Activated CD8-positive, alpha-beta memory T cell treated with anti-CD3 and anti-CD28 coated beads, Interleukin-2, amount 50 U/mL, for 48 hours (primary cell): Measurements from ENCODE around the gene GIPC2.
"Not testable (repeated sequence)": the region's sequence is repeated elsewhere in the genome, so short reads cannot be mapped to it uniquely, and the experiment has no call there.

ENCODE experiments used
- DNase-seq: peaks from one replicate; pipeline ENCODE4 v3.0.0-alpha.2; 2020

GIPC2 gene

DNA sequence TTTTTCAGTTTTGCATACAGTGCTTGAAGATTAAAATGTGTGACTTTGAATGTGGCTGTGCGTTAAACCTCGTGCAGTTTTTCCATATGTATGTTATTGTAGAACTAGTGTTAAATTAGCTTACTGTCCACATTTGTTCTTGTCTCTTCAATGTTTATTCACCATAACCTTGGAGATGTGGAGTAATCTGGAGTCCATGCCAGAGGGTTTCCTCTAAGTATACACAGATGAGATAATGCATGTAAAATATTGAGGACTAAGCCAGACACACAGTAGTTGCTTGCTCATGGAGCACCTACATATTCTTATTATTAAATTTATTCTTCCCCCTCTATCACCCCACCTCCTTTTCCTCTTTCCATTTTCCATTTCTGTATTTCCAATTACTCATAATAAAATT, 7.7 kb upstream of the GIPC2 start:
- no peak for DNase-seq

DNA sequence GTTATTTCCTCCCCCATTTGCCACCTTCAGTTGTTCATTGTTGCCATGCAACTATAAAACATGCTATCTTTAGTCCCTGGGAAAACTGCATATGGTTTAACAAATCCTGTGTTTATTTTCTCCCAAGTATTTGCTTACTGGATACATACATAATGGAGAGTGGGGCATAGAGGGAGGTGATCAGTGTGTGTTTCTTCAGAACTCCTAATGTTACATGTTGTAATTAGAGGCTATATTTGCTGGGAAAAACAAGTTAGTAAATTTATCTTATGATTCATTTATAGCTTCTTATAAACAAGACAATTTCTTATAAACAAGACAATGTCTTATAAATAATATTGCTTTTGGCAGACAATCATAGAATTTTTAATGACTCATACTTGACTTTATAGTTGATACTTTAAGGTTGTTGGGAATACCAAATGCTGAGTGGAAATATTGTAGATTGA, 7.3 kb upstream of the GIPC2 start:
- DNase-seq = no peak

DNA sequence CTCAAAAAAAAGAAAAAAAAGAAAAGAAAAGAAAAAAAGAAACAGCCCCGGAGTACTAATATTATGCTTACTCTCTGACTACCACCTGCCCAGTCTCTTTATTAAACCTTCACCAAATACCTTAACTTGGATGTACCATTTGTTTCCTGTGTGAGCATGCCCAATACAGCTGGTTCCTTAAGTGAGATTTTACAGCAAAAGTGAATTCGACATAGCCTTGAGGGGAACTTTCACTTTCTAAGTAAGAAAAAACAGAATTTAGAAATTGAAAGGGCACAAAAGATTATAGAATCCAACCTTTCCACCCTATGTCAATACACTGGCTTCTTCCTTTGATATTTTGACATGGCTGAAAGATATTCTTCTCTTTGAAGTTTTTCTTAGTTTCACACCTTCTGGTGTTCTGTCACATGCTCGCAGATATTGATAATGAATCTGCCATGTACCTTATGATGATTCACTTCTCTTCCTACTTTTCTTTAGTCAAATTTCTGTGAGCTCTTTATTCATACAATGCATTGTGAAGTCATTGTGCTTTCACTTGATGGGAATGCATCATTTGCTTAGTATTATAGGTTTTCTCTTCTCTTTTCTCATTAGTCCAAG, 5.2 kb upstream of the GIPC2 start:
- no peak for DNase-seq

DNA sequence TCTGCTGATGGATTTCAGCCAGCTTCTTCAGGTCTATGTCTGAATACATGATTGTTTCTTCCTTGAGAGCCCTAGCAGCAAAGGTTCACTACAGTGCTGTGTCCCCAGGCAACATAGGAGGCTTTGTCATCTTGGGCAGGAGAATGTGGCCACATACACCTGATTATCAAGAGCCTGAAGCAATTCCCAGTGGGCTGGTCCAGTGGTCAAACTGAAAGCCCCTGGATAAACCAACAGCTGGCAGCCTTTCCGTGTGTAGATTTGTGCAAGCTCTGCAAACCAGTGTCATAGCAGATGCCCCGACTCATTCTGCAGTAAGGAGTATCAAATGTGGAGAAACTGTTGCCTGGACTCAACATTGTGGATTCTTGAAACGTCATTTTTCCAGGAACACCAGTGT, 2.3 kb upstream of the GIPC2 start:
- no peak for DNase-seq

DNA sequence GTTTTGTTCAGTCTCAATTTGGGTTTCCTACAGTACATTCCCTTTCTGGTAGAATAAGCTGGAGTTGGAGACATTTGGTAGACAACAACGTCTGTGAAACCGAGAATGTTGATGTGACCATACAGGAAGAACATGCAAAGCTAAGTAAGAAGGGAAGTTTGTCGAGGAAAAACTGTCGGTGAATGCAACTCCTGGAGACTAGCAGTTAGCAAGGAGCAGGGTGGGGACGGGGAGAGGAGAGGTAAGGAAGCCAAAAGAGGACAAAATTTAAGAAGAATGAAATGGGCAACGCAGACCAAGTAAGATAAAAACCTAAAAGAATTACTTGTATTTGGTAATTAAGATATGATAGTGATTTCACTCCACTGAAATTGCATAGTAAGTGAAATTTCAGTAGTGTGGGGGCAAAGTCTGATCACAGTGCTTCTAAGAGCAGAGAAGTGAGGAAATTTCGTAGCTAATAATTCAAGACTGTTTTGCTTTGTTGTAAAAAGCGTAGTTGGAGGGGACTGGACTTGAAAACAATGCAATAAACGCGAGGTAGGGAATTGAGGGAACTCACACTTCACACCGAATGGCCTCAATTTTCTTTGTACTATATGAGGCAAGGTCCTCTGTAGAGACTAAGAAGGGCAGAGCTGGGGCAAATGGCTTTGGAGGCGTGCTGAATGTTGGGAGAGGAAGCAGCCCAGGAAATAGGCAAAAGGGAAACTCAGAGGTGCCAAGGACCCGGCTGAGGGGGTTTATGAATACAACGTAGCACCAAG, 787 bp upstream of the GIPC2 start:
- no peak for DNase-seq

DNA sequence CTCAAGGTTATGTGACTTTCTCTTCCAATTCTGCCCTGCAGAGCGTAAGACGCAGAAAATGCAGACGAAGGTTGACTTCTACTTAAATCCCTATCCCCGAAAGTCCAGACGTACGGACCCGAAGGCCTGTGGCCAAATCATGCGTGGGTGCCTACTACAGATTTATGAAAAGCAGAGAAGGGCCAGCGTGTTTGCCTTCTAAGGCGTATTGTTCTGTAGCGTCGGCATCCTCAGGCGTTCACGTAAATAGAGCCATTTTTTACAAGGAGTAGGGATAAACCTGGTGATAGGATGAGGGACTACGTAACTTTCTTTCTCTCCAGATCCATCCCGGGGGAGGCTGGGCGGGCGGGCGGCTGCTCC, 222 bp upstream of the GIPC2 start:
- no peak for DNase-seq

DNA sequence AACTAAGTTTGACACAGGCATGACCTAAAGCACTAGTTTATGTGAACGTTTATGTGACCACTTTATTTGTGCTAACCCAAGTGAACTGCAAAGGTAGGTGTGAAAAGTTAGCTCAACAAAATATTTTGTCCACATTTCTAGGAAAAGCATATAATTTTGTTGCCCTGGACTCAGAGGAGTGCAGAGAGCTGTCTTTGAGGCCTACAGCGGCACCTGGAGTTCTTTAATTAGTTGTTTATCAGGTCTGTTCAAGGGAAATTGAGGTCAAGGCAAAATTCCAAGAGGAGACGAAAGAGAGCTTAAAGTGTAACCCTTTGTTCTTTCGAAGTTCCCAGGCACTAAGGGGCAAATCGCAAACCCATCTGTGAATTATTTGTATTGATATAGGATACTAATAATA, 1.3 kb downstream of the GIPC2 start:
- DNase-seq = no peak

DNA sequence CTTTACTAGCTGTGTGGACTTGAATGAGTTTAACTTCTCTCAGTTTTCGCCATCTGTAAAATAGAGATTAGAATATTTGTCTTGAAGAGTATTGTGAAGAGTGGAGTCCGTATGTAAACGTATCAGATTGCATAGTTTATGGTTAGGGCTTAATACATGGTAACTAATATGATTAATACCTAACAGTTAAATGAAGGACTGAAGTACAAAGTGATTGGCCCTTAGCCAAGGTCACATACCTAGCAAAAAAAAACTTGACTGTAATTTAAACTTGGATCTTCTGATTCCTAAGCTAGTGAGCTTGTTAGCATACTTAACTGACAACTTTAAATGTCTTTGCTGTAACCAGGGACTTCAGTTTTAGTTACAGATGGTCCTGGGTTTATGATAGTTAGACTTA, 1.9 kb downstream of the GIPC2 start:
- DNase-seq = no peak

DNA sequence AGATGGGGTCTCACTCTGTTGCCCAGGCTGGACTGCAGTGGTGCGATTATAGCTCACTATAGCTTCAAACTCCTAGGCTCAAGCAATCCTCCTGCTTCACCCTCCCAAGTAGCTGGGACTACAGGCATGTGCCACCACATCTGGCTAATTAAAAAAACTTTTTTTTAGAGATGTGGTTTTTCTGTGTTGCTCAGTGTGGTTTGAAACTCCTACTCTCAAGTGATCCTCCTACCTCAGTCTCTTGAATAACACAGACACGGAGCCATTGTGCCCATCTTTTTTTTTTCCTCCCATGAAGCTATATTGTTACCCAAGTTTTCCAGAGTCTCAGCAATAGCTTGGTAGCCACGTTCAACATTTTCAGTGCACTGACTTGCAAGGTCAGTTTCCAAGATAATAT, 2.7 kb downstream of the GIPC2 start:
- no peak for DNase-seq

DNA sequence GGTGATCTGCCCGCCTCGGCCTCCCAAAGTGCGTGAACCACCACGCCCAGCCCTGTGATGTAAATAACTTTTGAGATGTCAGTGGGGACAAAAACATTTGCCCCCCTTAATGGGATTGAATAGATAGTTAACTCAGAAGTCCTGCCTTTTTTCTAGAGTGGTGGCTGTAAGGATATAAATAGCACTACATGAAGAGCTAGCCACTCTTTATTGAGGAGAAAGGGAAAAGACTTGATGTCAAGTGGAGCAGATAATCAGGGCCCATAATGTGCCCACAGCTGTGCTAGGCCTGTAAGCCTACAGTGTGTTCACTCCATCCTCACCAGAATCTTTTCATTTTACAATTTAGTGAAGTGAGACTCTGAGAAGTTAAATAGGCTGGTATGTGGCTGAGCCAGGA, 3.6 kb downstream of the GIPC2 start:
- DNase-seq = no peak

DNA sequence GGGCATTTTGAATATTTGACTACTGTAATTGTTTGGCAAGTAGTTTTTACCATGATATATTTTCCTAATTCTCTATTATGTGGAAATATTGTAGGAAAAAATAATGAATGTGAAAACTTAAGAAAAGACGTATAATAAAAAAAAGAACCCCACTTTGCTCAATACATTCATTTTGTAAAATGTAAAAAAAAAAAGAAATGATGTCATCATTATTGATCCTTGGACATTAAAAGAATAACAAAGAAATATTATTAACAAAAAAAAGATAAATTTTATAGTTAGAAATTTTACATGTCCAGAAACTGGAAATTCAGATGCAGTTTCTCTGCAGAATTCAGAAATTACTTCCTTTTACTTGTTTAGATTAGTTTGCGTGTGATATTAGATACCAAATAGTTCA, 5.2 kb downstream of the GIPC2 start:
- no peak for DNase-seq

DNA sequence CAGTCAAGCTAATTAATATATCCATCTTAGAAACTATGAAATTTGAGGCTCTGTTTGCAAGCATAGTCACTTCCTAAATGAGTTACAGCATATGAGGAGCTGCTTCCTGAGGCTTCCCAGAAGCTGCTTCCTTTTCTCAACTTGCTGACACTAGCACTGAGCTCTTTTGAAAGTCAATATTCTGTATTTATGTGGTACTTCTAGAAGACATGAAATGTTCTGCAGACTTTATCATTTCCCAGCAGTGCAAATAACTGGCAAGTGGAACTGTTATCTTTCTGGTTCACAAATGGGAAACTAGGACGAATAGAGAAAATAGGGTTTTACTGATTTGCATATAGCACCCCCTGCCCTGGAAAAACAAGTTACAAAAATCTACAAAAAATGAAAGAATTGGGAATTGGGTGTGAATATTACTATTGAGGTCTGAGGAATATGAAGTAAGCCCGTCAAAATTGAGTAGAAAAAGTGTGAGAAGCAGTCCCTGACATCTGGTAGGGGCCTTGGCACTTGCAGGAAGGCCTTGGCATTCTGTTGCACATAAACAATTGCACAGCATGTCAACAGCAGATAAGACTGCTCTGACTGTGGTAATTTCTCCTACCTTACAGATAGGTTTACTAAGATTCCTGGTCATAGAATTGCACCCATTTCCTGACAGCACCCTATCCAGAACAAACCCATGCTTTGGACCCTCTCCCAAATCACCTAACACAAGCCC, 7.1 kb downstream of the GIPC2 start:
- no peak for DNase-seq

DNA sequence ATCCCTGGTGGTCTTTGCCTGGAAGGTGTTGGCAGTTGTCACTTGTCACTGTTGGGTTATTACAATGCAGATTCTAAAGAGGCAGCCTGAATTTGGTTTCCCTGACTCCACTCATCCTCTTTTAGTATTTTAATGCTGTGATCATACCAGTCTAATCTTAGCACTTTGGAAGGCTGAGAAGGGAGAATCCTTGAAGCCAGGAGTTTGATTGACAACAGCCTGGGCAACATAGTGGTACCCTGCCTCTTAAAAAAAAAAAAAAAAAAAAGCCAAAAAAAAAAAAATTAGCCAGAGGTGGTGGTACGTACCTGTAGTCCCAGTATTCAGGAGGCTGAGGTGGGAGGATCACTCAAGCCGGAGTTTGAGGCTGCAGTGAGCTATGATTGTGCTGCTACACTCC, 7.7 kb downstream of the GIPC2 start:
- DNase-seq = no peak

DNA sequence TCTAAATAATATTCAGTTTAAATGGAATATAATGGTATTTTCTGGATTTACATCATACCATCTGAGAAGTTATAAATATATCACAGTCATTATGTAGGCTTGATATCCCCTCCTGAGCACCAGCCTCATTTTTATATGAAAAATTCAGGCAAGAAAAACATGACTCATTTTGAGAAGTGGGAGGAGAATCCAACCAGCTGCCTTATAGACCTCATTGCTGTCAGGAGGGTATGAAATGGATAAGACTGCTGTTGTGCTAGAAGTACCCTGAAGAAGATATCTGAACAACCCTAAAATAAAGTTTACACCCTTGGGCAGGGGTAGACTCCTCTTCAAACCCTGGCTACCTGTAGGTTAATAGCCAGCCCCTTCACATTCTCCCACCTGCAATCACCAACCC, 8.8 kb downstream of the GIPC2 start:
- DNase-seq = no peak

DNA sequence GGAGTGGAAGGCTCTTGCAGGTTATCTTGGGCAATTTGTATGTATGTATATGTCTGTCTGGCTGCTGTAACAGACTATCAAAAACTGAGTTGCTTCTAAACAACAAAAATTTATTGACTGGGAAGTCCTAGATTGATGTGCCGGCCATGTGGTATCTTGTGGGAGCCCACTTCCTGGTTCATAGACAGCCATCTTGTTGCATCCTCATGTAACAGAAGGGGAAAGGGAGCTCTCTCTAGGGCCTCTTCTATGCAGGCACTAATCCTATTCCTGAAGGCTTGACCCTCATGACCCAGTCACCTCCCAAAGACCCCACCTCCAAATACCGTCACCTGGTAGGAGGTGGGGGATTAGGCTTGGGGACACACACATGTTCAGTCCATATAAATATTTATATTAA, 9.2 kb downstream of the GIPC2 start:
- DNase-seq = no peak

DNA sequence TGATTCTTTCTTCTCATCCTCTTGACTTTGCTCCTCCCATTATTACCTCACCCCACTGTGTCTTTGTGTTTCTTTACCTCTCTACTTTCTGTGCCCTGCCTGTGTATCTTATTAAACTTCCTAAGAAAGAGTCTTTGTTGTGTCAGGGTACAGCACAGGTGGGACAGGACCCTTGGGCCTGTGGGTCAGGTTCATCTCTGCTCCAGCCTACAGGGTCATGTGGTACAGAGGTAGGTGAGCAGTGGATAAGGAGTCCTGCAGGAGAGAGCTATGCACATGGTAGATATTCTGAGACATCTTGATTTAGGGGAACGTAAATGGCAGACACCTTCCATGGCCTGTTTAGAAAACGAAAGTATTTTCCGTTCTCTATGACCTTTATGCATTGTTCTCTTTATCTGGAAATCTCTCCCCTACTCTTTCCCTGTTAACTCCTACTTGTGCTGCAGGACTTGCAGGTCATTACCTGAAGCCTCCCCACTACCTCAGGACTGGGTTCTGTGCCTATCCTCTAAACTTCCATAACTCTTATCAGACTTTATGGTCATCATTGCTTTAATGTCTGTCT, 9.9 kb downstream of the GIPC2 start:
- DNase-seq = no peak

DNA sequence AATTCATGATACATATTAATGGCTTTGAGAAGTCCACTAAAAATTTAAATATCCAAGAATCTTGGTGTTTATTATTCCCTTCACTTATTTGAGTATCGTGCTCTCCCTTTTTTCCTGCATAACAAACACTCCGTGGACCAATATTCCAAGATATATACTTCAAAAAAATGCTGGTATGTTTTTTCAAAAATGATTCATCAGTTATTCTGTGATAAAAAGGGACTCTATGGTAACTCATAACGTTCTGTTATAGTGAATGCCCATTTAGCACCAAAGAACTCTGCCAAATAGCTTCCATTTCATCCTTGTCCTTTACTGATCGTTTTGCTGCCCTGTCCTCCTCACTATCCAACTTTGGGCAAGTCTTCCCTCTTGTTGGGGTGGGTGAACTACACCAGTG, 12.9 kb downstream of the GIPC2 start:
- DNase-seq = no peak

DNA sequence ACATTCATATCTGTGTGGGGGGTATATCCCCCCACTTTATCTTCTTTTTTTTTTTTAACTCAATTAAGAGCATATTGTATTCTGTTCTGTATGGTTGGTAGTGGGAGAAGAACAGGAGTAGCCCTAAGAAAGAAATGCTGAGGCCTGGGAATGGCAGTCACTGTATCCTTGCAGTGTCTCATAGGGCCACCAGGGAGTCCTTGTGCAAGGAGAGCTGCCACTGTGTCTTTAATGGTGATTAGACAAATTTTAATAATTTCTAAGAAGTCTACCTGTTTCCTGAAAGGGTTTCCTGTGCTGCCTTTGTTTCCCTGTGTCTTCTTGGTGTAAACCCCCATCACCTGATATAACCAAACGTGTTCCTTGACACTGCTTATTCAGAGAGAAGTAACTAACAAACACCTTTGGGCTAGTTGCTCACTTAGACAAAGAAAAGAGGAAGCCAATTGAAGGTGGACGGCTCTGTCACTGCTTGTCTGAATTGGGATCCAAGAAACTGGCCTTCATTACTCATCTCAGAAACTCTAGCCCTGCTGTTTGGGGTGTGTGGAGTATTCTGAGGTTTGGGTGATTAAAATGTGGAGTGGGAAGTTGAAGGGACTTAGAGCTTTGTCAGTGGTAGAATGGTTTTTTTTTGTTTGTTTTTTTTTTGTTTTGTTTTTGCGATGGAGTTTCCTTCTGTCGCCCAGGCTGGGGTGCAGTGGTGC, 15.2 kb downstream of the GIPC2 start:
- no peak for DNase-seq

DNA sequence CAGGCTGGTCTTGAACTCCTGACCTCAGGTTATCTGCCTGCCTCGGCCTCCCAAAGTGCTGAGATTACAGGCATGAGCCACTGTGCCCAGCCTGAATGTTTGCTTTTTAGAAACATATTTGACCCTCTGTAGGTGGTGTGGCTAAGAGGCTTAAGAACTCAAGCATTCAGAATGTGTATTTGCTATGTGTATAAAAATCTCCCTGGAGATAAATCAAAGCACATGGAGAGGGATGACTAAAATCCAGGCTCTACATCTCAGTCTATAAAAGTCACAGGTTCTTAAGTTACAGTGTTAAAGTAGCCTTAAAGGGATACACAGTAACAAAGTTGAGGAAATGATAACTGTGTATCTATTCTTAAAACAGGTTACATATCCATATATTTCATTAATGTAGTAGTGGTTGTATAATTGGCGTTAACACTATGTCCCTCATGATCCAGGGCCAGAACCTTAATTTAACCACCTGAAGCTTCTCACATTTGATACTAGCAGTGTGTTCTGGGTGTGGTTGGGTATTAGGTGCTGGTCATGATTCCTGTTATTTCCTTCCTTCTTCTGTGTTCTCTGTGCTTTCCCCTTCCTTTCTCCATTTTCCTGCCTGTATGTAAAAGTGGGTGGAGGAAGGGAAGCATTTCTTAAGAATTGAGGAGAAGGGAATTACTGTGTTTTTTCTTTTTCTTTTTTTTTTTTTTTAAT, 16.2 kb downstream of the GIPC2 start:
- DNase-seq = no peak

DNA sequence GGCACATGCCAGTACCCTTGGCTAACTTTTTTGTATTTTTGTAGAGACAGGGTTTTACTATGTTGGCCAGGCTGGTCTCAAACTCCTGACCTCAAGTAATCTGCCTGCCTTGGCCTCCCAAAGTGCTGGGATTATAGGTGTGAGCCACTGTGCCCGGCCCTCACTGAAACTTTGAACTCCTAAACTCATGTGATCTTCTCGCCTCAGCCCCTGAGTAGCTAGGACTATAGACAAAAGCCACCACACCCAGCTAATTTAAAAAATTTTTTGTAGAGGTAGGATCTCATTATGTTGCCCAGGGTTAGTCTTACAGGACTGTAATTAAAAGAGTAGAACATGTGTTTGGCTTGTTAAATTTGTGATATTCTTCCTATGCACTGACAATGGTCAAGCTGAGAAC, 19.1 kb downstream of the GIPC2 start:
- not testable (repeated sequence) for DNase-seq

DNA sequence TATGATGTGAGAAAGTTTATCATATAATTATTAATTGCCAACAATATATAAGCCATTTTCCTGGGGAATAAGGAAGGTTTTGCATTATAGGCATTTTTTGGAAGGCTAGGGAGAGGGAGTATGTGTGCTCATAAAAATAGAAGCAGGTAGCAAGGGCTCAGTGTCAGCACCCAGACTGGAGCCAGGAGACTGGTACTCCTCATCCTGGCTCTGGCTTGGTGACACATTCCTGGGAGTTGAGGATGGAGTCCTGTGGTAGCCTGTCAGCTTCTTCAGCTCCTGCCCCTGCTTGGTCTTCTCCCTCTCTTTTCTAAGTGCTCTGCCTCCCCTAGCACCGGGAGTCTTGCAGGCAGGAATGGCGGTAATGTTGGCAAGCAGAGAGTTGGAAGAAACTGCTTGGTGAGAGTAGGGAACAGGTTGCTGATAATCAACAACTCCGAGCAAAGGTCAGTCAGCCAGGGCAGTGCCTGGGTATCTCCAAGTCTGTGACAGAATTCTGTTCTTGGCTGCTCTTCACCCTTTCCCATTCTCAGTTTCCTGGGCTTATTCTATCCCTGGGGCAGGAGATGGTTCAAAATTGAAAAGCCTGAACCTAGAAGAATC, 23.0 kb downstream of the GIPC2 start:
- DNase-seq = no peak

DNA sequence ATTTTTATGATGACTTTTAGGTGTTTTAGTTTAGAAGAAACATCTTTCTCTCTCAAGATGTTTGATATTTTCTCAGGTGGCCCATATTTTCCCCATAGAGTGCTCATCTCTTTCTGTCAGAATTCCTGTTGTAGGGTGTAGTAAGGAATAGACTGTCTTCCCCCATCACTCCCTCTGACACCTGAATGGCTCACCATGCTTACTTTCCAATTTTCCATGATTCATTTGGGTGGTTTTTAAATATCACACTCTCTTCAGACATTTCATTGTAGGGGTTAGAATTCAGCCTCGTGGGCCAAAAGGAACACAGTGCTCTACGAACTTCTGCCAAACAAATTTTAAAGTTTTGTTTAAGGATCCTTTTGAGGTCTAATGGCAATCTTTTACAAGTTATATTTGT, 24.0 kb downstream of the GIPC2 start:
- no peak for DNase-seq
